Kidney glomerular epithelial cell (primary cell): ENCODE results near the gene SSR2.
"Not testable (repeated sequence)": the region's sequence is repeated elsewhere in the genome, so short reads cannot be mapped to it uniquely, and the experiment has no call there.

Experiments
- DNase-seq: peaks from one replicate; lab custom pipeline; 2025; lab: John Stamatoyannopoulos, UW

SSR2 gene

GRCh38 chr1:156048663-156049258, 28.0 kb upstream of the SSR2 start:
- DNase-seq: no peak

- no peak for DNase-seq
Measured at GRCh38 chr1:156045076-156045475, 24.3 kb upstream of the SSR2 start.

DNA sequence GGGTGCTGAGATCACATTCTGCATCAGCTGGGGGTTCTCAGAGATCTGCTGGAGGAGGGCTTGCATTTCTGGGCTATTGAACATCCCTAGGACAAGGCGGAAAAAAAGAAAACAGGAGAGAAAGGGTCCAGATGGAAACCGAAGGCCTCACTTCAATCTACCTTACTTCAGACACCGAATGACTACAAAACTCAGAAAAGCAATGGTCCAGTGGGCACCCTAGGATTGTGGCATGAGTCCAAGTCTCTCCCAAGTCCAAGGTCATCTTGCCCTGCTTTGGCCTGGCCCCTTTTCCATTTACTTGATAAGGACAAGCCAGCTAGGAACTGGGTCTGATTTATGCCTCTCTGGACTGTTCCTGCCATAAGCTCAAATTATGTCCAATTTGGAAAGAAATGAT, 22.1 kb upstream of the SSR2 start:
- no peak for DNase-seq

DNA sequence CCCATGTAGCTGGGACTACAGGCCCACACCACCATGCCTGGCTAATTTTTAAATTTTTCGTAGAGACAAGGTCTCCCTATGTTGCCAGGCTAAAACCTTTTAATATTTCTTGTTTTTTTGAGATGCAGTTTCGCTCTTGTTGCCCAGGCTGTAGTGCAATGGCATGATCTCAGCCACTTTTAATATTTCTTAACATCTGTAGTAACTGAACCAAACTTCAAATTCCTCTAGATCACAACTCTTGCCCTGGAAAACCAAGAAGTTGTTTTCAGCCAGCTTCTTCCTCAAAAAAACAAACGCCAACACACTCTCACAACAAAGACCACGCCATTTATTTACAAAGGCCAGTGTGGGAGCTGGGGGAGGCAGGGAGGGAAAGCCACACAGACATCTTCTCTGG, 14.2 kb upstream of the SSR2 start:
- not testable (repeated sequence) for DNase-seq

GRCh38 chr1:156033011-156033410, 12.3 kb upstream of the SSR2 start:
- no peak for DNase-seq

- DNase-seq: no peak
Measured at GRCh38 chr1:156026588-156026987, 5.8 kb upstream of the SSR2 start.

DNA sequence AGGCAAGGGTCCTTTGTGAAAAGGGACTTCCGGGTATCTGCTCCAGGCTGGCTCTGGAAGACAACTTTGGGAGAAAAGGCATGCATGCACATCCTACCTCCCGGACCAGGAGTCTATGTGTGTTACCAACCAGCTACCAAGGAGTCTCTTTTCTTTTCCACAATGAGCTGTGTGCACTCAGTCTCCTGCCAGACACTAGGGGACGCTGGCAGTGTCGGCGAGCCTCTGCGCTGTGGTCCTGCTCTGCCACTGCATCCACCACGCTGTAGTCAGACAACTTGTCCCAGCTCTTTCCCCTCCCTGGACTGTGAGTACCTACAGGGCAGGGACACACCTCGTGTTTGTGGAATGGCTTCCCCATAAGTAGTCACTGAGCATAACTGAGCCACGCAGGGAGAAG, 5.1 kb upstream of the SSR2 start:
- no peak for DNase-seq

DNA sequence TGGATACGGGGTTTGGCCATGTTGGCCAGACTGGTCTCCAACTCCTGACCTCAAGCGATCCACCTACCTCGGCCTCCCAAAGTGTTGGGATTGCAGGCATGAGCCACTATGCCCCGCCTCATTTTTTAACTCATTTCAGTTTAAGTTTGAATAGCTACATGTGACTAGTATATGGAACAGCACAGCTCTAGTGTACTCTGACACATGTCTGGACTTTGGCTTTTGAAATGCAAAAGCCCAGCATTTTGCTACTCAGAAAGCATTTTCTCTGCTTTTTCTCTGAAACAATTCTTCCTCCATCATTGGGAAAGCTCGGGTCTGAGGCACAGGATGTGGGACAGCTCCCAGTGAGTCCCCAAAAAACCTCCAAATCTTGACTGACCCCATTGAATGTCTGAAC, 4.0 kb upstream of the SSR2 start:
- DNase-seq: no peak

DNA sequence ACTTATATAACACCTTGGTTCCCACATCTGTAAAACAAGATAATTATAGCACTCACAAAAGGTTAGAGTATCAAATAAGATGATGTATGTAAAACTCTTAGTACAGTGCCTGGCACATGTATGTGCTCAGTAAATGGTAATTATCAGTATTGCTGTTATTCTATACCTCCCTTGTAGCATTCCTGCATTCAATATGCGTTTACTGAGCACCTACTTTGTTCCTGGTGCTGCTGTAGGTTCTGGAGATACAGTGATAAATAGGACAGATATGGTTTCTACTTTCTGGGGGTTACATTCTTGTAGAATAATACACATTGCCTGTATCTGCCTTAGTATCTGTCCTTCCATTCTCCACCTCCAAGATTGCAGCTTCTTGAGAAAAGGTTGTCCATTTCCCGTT, 1.2 kb upstream of the SSR2 start:
- no peak for DNase-seq

- DNase-seq: no peak
Measured at GRCh38 chr1:156021093-156021428, 310 bp upstream of the SSR2 start.

GRCh38 chr1:156019946-156020292, 832 bp downstream of the SSR2 start:
- no peak for DNase-seq

DNA sequence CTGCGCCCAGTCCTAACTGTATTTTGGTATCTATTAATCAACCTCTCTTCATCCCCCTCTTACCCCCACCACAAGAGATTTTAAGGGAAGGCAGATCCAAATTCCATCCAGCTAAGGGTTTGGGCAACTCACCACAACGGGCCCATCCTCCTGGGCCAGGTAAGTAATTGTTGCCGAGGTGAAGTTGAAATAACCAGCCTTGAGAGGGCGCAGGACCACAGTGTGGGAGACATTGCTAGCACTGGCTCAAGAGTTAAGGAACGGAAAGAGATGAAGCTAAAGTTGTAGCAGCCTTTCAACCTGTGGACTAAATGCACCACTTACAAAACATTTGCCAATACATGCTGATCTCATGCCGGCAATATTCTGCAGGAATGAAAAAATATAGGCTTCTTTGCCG, 5.9 kb downstream of the SSR2 start:
- DNase-seq: no peak

- DNase-seq: no peak
Measured at GRCh38 chr1:156012051-156012817, 8.5 kb downstream of the SSR2 start.

DNA sequence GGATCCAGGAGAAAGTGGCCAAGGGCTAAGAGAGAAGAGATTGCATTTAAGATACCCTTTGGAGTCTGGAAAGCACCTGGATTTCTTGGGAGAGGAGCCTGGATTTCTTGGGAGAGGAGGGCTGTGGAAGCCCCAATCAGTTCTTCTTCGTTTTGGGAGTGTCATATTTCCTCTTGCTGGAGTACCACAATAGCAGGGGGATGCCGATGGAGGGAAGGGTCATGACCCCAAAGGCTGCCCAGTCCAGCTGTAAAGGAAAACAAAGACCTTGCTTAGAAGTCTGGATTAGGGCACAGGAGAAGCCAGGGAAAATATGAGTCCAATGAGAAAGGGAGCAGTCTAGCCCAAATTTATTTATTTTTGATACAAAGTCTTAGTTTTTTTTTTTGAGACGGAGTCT, 11.3 kb downstream of the SSR2 start:
- DNase-seq: no peak

- no peak for DNase-seq
Measured at GRCh38 chr1:156006666-156007376, 13.9 kb downstream of the SSR2 start.

- DNase-seq: no peak
Measured at GRCh38 chr1:156004843-156005584, 15.7 kb downstream of the SSR2 start.

GRCh38 chr1:156003923-156004188, 16.9 kb downstream of the SSR2 start:
- DNase-seq: no peak

DNA sequence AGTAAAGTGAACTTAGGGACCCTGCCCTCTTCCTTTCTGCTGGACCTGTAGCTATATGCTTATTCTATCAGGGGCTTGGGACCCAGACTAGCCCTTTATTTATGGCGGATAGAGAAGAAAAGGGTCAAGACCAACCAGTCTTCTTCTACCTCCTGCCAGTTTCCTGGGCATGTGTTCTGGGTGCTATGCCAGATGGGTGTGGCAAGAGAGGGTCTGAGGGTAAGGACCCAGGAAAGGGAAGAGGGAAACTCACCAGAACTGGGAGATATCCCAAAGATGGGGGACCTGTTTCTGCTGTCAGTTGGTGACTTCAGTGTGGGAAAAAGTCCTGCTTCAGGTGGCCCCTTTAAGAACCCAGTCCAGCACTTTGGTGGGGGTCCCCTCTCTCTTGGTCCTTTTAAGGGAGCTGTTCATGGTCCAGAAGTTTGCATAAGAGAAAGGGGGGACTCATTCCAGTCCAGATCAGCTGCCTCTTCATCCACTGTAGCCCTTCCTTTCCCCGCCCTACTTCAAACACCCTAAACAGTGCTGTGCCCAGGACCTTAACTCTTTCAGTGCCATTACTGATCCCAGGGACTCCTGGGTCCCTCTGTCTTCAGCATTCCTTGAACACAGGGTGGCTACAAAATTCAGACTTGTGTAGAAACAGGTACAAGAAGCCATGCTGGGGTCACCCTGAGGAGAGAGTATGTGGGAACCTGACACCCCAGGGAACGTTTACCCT, 18.4 kb downstream of the SSR2 start:
- no peak for DNase-seq

DNA sequence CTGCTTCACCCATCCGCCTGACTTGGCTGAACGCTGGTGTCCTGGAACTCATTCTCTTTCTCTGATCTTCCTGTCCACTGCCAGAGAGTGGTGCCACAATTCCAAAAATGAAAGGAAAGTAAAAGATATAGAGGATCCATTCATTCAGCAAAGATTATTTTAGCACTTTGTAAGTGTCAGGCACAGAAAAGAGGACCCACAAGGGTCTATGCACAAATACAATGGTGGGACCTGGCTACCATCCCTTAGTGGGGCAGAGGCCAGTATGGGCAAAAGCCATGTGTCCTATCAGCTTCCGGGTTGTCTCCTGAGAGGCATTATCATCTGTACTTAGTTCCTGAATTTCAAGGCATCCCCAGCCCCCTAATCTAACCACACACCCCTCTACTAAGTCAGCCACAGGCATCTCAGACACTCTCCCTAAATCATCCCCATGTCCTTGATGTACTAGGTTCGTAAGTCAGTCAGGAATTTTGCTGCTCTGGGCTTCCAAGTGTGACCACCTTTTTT, 19.0 kb downstream of the SSR2 start:
- DNase-seq: no peak

DNA sequence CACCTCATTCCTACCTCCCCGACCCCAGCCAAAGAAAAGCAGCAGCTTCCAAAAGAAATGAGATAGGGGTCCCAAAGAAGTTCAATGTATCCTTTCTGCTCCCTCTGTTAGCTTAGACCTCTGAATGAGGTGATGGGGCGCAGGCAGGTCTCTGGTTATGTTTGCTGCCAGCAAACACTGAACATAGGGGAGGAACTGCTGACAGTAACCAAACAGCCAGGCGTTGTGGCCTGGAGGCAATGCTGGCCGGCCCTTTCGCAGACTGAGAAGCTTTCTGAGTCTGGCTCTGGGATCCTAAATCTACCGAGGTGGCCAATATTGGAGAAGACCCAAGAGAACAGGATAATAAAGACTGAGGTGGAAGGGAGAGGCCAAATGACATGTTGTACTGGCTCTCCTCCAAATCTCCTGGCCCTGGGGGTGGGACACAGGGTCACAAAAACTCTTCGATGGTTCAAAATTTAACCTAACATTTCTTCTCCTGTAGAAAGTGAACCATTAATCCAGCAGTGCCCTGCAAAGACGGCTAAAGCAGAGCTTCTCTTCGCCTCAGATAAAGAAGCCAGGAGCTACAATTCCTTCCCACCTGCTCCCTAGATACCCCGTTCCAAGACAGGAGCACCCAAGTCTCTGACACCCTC, 19.6 kb downstream of the SSR2 start:
- no peak for DNase-seq

- no peak for DNase-seq
Measured at GRCh38 chr1:155999964-156000363, 20.8 kb downstream of the SSR2 start.

GRCh38 chr1:155996166-155996565, 24.6 kb downstream of the SSR2 start:
- DNase-seq: no peak
